ENCODE measurements around the gene INPP5D.
"Not testable (repeated sequence)": the region's sequence is repeated elsewhere in the genome, so short reads cannot be mapped to it uniquely, and the experiment has no call there.

The INPP5D gene

GRCh38 chr2:233179848-233180366 is 119.8 kb downstream of the INPP5D start:
- no peak for DNase-seq (ENCODE audit: low read depth)

GRCh38 chr2:233183869-233184418 is 123.8 kb downstream of the INPP5D start:
- no peak for DNase-seq (ENCODE audit: low read depth)

GRCh38 chr2:233184669-233185068 is 124.5 kb downstream of the INPP5D start:
- DNase-seq (ENCODE audit: low read depth) = no peak

- no peak for DNase-seq (ENCODE audit: low read depth)
Observed at GRCh38 chr2:233185330-233185729, 125.2 kb downstream of the INPP5D start.

GRCh38 chr2:233185963-233186362 is 125.8 kb downstream of the INPP5D start:
- DNase-seq (ENCODE audit: low read depth) = no peak

- DNase-seq (ENCODE audit: low read depth) = no peak
Observed at GRCh38 chr2:233186851-233187250, 126.7 kb downstream of the INPP5D start.

- DNase-seq (ENCODE audit: low read depth) = no peak
Observed at GRCh38 chr2:233189025-233189424, 128.9 kb downstream of the INPP5D start.

GRCh38 chr2:233191016-233191415 is 130.9 kb downstream of the INPP5D start:
- not testable (repeated sequence) for DNase-seq (ENCODE audit: low read depth)

- no peak for DNase-seq (ENCODE audit: low read depth)
Observed at GRCh38 chr2:233193738-233194137, 133.6 kb downstream of the INPP5D start.

- DNase-seq (ENCODE audit: low read depth) = no peak
Observed at GRCh38 chr2:233195027-233195426, 134.9 kb downstream of the INPP5D start.

- DNase-seq (ENCODE audit: low read depth) = no peak
Observed at GRCh38 chr2:233197022-233197421, 136.9 kb downstream of the INPP5D start.

- DNase-seq (ENCODE audit: low read depth) = no peak
Observed at GRCh38 chr2:233198026-233198425, 137.9 kb downstream of the INPP5D start.

- no peak for DNase-seq (ENCODE audit: low read depth)
Observed at GRCh38 chr2:233199870-233200269, 139.7 kb downstream of the INPP5D start.

GRCh38 chr2:233200790-233201189 is 140.6 kb downstream of the INPP5D start:
- DNase-seq (ENCODE audit: low read depth) = not testable (repeated sequence)

GRCh38 chr2:233201258-233202013 is 141.3 kb downstream of the INPP5D start:
- no peak for DNase-seq (ENCODE audit: low read depth)

- no peak for DNase-seq (ENCODE audit: low read depth)
Observed at GRCh38 chr2:233202531-233202944, 142.4 kb downstream of the INPP5D start.

GRCh38 chr2:233203060-233203459 is 142.9 kb downstream of the INPP5D start:
- DNase-seq (ENCODE audit: low read depth) = no peak

- DNase-seq (ENCODE audit: low read depth) = no peak
Observed at GRCh38 chr2:233204286-233204936, 144.3 kb downstream of the INPP5D start.

GRCh38 chr2:233208382-233209116 is 148.4 kb downstream of the INPP5D start:
- DNase-seq (ENCODE audit: low read depth) = no peak

GRCh38 chr2:233209117-233209532 is 149.0 kb downstream of the INPP5D start:
- no peak for DNase-seq (ENCODE audit: low read depth)

- no peak for DNase-seq (ENCODE audit: low read depth)
Observed at GRCh38 chr2:233209533-233210171, 149.5 kb downstream of the INPP5D start.

- DNase-seq (ENCODE audit: low read depth) = no peak
Observed at GRCh38 chr2:233210281-233210680, 150.1 kb downstream of the INPP5D start.

Measured in GM04504 (cell line).